GM21723 (cell line): ENCODE results near the gene LRRC25.
"Not testable (repeated sequence)": the region's sequence is repeated elsewhere in the genome, so short reads cannot be mapped to it uniquely, and the experiment has no call there.

Source experiments
- ATAC-seq: cut with Tn5 transposase; IDR thresholded peaks from one replicate; pipeline ENCODE4 v1.9.1; 2021; ENCODE audit warnings: mild to moderate bottlenecking, moderate library complexity; ENCODE audit not compliant: unreplicated experiment

LRRC25 gene

GRCh38 chr19:18408053-18408476, 10.6 kb upstream of the LRRC25 start:
- ATAC-seq = no peak

- no peak for ATAC-seq
Measured at GRCh38 chr19:18406749-18407148, 9.3 kb upstream of the LRRC25 start.

- not testable (repeated sequence) for ATAC-seq
Measured at GRCh38 chr19:18405754-18406153, 8.3 kb upstream of the LRRC25 start.

GRCh38 chr19:18402455-18403248, 5.2 kb upstream of the LRRC25 start:
- not testable (repeated sequence) for ATAC-seq

- ATAC-seq = no peak
Measured at GRCh38 chr19:18401580-18402112, 4.2 kb upstream of the LRRC25 start.

- no peak for ATAC-seq
Measured at GRCh38 chr19:18399008-18399407, 1.6 kb upstream of the LRRC25 start.

- no peak for ATAC-seq
Measured at GRCh38 chr19:18396471-18397241, 766 bp downstream of the LRRC25 start.

- no peak for ATAC-seq
Measured at GRCh38 chr19:18393836-18394235, 3.6 kb downstream of the LRRC25 start.

- ATAC-seq = no peak
Measured at GRCh38 chr19:18392926-18393325, 4.5 kb downstream of the LRRC25 start.

GRCh38 chr19:18392417-18392816, 5.0 kb downstream of the LRRC25 start:
- no peak for ATAC-seq

- ATAC-seq = no peak
Measured at GRCh38 chr19:18391509-18392075, 5.8 kb downstream of the LRRC25 start.

GRCh38 chr19:18390065-18390907, 7.1 kb downstream of the LRRC25 start:
- ATAC-seq = no peak

GRCh38 chr19:18389726-18390064, 7.7 kb downstream of the LRRC25 start:
- ATAC-seq = no peak

- ATAC-seq = no peak
Measured at GRCh38 chr19:18388960-18389725, 8.3 kb downstream of the LRRC25 start.

- peak; percentile 67 for ATAC-seq
Measured at GRCh38 chr19:18388100-18388959, 9.1 kb downstream of the LRRC25 start.

GRCh38 chr19:18386543-18387271, 10.7 kb downstream of the LRRC25 start:
- no peak for ATAC-seq

- ATAC-seq = no peak
Measured at GRCh38 chr19:18385675-18386542, 11.5 kb downstream of the LRRC25 start, which contains the start of gene GDF15. Gene GDF15 (plus strand): TSS chr19:18386158. CDS start chr19:18386190, 32 bp downstream.
